HL-60 (cell line): ENCODE data around the gene KDM1B.

Source experiments
- DNase-seq, 2 experiments: peaks; one replicate each; pipeline ENCODE4 v3.0.0-alpha.2; 2010 to 2020; ENCODE audit warnings: low read depth in 1 of 2, low spot score in 1 of 2
- H3K27ac ChIP-seq: fragments of 250-450 bp; sonication (Bioruptor Pico); replicated peaks from 2 replicates; pipeline ENCODE4 v1.5.1; 2020; ENCODE audit warnings: mild to moderate bottlenecking, moderate library complexity
- H3K27me3 ChIP-seq: fragments of 250-450 bp; sonication (Bioruptor Pico); 2 replicates; pipeline ENCODE4 v1.5.1; 2021; ENCODE audit warnings: mild to moderate bottlenecking, moderate library complexity; ENCODE audit not compliant: insufficient read depth, poor library complexity, severe bottlenecking
- H3K4me3 ChIP-seq: replicated peaks from 2 replicates; pipeline ENCODE4 v1.5.1; 2011; ENCODE audit warnings: mild to moderate bottlenecking, control low read depth, low read length; ENCODE audit not compliant: insufficient read depth
- GABPA ChIP-seq: IDR thresholded peaks from 2 replicates; pipeline ENCODE4 v1.6.1; 2012; ENCODE audit warnings: low read depth
- POLR2AphosphoS5 ChIP-seq: IDR thresholded peaks from 2 replicates; pipeline ENCODE4 v1.6.1; 2012; ENCODE audit warnings: low read depth
- REST ChIP-seq: IDR thresholded peaks from 2 replicates; pipeline ENCODE4 v1.6.1; 2012; ENCODE audit warnings: low read depth; ENCODE audit not compliant: insufficient replicate concordance
- SPI1 ChIP-seq: IDR thresholded peaks from 2 replicates; pipeline ENCODE4 v1.6.1; 2012; ENCODE audit warnings: low read depth, mild to moderate bottlenecking, borderline replicate concordance
- TF ChIP-seq, protein P1 (sequence below): IDR thresholded peaks from one replicate; pipeline ENCODE4 v1.5.1; 2011; ENCODE audit warnings: low read length, control low read depth, inconsistent platforms; ENCODE audit not compliant: insufficient read depth

Gene KDM1B

GRCh38 chr6:18115356-18115755 lies 39.9 kb upstream of the KDM1B start:
- DNase-seq = peak; percentile 33 to 34
- Histone ChIP-seq H3K4me3 (no peak overlapping the region), H3K27ac (no peak overlapping the region), H3K27me3 (peaks cover 2% of the 10 kb centered on the region)
- TF ChIP-seq REST (no peak), POLR2AphosphoS5 (peak; percentile 96), SPI1 (peak; percentile 77), GABPA (no peak)

DNA sequence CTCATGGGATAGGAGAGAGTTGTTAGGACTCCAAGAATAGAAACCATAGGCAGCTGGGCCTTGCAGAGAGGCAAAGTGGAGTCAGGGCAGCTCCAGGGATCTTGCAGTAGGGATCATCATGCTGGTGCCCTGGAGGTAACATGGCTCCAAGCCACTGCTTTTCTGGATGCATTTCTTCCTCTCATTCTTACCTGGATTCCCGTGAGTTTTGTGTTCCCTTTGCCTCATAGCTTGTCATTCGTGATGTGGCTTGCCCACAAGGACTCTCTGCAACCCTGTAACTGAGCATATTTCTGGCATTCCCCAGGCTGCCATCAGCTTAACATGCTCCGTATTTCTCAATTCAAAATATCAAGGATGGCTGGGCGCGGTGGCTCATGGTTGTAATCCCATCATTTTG lies 38.1 kb upstream of the KDM1B start:
- H3K4me3 ChIP-seq = no peak overlapping the region
- no peak for TF ChIP-seq GABPA
- TF ChIP-seq SPI1 = no peak
- TF ChIP-seq, protein P1, sequence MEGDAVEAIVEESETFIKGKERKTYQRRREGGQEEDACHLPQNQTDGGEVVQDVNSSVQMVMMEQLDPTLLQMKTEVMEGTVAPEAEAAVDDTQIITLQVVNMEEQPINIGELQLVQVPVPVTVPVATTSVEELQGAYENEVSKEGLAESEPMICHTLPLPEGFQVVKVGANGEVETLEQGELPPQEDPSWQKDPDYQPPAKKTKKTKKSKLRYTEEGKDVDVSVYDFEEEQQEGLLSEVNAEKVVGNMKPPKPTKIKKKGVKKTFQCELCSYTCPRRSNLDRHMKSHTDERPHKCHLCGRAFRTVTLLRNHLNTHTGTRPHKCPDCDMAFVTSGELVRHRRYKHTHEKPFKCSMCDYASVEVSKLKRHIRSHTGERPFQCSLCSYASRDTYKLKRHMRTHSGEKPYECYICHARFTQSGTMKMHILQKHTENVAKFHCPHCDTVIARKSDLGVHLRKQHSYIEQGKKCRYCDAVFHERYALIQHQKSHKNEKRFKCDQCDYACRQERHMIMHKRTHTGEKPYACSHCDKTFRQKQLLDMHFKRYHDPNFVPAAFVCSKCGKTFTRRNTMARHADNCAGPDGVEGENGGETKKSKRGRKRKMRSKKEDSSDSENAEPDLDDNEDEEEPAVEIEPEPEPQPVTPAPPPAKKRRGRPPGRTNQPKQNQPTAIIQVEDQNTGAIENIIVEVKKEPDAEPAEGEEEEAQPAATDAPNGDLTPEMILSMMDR = no peak
- no peak for TF ChIP-seq POLR2AphosphoS5
- no peak for TF ChIP-seq REST
- H3K27me3 ChIP-seq = peaks cover 2% of the 10 kb centered on the region
- no peak overlapping the region for H3K27ac ChIP-seq
- no peak for DNase-seq

GRCh38 chr6:18118330-18118729 lies 36.9 kb upstream of the KDM1B start:
- DNase-seq = no peak
- Histone ChIP-seq H3K27ac (no peak overlapping the region), H3K27me3 (peaks cover 1% of the 10 kb centered on the region), H3K4me3 (no peak overlapping the region)
- TF ChIP-seq GABPA = no peak
- TF ChIP-seq SPI1 = no peak
- no peak for TF ChIP-seq REST
- TF ChIP-seq, protein P1 = no peak
- no peak for TF ChIP-seq POLR2AphosphoS5

DNA sequence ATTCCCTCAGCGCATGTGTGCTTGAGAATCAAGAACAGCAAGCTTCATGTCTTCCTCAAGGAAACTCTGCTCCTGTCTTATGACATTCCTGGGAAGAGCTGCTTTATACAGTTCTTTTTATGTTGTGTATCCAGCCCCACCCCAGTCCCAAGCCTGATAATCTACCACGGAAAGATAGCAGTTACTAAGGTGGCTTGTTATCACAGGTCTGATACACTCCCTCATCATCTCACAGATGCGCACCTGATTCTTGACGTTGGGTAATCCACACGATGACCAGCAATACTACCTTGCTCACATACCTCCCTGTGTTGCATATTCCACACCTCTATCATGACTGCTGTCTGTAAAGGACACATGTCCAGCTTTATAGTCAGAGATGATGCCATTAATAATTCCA lies 36.0 kb upstream of the KDM1B start:
- Histone ChIP-seq H3K27ac (no peak overlapping the region), H3K27me3 (no peaks in the 10 kb centered on the region), H3K4me3 (no peak overlapping the region)
- TF ChIP-seq POLR2AphosphoS5 = no peak
- TF ChIP-seq SPI1 = no peak
- TF ChIP-seq, protein P1 = no peak
- no peak for TF ChIP-seq REST
- no peak for TF ChIP-seq GABPA
- no peak for DNase-seq
